22Rv1 (cell line): ENCODE measurements around the gene FARSA.
"Not testable (repeated sequence)": the region's sequence is repeated elsewhere in the genome, so short reads cannot be mapped to it uniquely, and the experiment has no call there.

Source experiments
- ZFX ChIP-seq: fragments of 450-650 bp; IDR thresholded peaks from 2 replicates; pipeline ENCODE4 v1.6.1; 2017; ENCODE audit warnings: antibody characterized with exemption, borderline replicate concordance
- TF ChIP-seq, protein P1 (sequence below): fragments of 450-650 bp; IDR thresholded peaks from 2 replicates; pipeline ENCODE4 v1.5.1; 2017; ENCODE audit warnings: mild to moderate bottlenecking

DNA sequence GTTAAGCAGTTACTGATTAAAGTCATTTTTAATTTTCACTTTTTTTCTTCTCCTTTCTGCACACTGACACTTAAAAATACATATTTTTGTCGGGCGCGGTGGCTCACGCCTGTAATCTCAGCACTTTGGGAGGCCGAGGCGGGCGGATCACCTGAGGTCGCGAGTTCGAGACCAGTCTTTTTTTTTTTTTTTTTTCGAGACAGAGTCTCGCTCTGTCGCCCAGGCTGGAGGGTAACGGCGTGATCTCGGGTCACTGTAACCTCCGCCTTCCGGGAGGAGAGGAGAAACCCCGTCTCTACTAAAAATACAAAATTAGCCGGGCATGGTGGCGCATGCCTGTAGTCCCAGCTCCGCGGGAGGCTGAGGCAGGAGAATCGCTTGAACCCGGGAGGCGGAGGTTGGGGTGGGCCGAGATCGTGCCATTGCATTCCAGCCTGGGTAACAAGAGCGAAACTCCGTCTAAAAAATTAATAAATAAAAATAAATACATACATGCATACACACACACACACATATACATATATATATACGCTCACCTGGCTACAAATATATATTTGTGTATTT, 24.0 kb upstream of the FARSA start:
- TF ChIP-seq, protein P1, sequence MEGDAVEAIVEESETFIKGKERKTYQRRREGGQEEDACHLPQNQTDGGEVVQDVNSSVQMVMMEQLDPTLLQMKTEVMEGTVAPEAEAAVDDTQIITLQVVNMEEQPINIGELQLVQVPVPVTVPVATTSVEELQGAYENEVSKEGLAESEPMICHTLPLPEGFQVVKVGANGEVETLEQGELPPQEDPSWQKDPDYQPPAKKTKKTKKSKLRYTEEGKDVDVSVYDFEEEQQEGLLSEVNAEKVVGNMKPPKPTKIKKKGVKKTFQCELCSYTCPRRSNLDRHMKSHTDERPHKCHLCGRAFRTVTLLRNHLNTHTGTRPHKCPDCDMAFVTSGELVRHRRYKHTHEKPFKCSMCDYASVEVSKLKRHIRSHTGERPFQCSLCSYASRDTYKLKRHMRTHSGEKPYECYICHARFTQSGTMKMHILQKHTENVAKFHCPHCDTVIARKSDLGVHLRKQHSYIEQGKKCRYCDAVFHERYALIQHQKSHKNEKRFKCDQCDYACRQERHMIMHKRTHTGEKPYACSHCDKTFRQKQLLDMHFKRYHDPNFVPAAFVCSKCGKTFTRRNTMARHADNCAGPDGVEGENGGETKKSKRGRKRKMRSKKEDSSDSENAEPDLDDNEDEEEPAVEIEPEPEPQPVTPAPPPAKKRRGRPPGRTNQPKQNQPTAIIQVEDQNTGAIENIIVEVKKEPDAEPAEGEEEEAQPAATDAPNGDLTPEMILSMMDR, result not testable (repeated sequence)
- TF ChIP-seq ZFX, result not testable (repeated sequence)
